ENCODE results near the gene MMP17.
"Not testable (repeated sequence)": the region's sequence is repeated elsewhere in the genome, so short reads cannot be mapped to it uniquely, and the experiment has no call there.

GRCh38 chr12:131877216-131877615 is 49.0 kb downstream of the MMP17 start:
- TF ChIP-seq EZH2 (IDR thresholded peaks at IDR 0.05; ENCODE audit: low read length); CTCF (optimal IDR thresholded peaks at IDR 0.05 in 1 of 3, IDR thresholded peaks at IDR 0.05 in 1 of 3, conservative IDR thresholded peaks at IDR 0.05 in 1 of 3; ENCODE audit: extremely low read depth in 1 of 3, insufficient read depth in 2 of 3, low read length in 3 of 3): not testable (repeated sequence)
